Mesenteric fat pad (tissue), 1 donor: Measurements from ENCODE around the gene PEX26. TPM values are rescaled to one million over a fixed set of nuclear protein-coding genes. Genes with fewer than 3 reads are reported as not detected.
"Not testable (repeated sequence)": the region's sequence is repeated elsewhere in the genome, so short reads cannot be mapped to it uniquely, and the experiment has no call there.

Source experiments
- DNase-seq: peaks from one replicate; pipeline ENCODE4 v3.0.0-alpha.2; 2020; ENCODE audit warnings: low spot score
- long read RNA-seq: library from polyadenylated mRNA; unstranded; transcript quantifications from one replicate; pipeline ENCODE4 v2.0.0, GENCODE V29; 2020
- total RNA-seq: library from RNA; stranded (reverse); fragmentation: NEBNext Ultra II Directional; extraction: Animal tissue kit (Norgen Biotek cat#: 25700); gene quantifications from one replicate; pipeline ENCODE4 v1.2.1, GENCODE V29; 2021
- donor health status: DM: yes; HTN: yes; CAD: no.

Gene PEX26
- 35.9 TPM for total RNA-seq
- long read RNA-seq, full-length matches to known transcripts = 14 of 25 reads
- long read RNA-seq, partial matches to known transcripts = 2 of 25 reads
- long read RNA-seq, other reads (novel, unspliced or antisense) = 9 of 25 reads

DNA sequence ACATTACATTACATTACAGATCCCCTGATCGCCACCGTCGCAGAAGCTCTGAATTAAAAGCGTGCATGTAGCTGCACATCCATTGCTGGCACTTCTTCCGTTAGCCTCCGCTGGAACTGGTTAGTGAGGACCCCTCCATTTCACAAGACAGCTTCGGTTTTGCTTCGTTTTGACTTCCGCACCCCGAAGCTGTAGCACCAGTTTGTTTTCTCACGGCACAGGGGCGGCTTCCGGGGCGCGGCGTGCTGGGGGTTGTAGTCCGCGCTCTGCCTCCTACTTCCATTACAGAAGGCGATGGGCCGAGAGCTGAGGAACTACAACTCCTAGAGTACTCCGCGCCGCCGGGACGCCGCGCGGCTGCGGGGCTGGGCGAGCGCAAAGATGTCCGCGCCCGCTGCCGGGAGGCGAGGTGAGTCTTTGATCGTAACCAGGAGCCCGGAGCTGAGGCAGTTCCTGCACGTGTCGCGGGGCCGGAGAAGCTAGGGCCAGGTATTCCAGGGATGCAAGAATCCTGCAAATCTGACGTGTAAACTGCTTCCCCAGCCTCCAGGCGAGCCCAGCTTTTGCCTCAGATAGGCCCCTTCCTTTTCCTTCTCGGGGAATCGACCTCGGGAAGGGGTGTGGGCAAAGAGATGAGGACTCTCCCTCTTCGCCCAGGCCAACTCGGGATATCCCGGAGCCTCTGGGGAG, at the start of gene PEX26:
TSS of gene PEX26 (plus strand) at position 352 of the 690 bp plus-strand sequence. CDS start 387 bp downstream, outside the sequence.
- DNase-seq = peak; percentile 97

DNA sequence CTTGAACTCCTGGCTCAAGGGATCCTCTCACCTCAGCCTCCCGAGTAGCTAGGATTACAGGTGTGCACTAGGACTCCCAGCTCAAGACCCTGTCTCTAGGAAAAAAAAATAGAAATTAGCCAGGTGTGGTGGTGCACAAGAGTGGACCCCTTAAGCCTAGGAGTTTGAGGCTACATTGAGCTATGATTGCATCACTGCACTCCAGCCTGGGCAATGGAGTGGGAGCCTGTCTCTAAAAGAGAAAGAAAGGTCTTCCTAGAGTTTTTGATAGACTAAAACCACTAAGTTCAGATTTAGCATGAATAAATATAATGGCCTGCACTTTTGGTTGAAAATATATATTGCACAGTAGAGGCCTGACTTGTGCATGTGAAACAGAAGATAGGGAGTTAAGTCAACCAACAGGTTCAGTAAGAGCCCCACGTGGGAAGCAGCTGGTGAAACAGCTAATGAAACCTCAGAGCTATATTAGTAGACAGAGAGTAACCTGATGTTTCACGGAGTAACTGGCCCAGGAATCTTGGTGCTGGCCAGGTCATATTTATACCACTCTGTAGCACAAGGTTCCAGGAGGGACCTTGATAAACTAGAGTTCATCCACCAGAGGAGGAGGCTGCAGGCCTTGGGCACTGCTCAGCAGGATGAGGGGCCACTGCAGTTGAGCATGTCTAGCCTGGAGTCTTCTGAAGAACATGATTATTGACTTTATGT, 48.8 kb upstream of the PEX26 start:
- DNase-seq = no peak

DNA sequence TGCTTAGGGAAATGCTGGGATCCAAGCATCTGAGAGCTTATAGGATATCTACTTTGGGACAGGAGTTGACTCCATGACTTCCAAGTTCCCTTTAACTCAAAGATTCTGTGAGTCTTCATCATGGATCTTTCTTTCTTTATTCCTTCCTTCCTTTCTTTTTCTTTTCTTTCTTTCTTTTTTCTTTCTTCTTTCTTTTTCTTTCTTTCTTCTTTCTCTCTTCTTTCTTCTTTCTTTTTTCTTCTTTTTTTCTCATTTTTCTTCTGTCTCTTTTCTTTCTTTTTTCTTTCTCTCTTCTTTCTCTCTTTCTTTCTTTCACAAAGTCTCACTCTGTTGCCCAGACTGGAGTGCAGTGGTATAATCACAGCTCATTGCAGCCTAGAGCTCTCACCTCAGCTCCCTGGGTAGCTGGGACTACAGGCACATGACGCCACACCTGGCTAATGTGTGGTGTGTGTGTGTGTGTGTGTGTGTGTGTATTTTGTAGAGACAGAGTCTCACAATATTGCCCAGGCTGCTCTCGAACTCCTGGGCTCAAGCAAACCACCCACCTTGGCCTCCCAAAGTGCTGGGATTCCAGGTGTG, 48.0 kb upstream of the PEX26 start:
- DNase-seq = no peak

DNA sequence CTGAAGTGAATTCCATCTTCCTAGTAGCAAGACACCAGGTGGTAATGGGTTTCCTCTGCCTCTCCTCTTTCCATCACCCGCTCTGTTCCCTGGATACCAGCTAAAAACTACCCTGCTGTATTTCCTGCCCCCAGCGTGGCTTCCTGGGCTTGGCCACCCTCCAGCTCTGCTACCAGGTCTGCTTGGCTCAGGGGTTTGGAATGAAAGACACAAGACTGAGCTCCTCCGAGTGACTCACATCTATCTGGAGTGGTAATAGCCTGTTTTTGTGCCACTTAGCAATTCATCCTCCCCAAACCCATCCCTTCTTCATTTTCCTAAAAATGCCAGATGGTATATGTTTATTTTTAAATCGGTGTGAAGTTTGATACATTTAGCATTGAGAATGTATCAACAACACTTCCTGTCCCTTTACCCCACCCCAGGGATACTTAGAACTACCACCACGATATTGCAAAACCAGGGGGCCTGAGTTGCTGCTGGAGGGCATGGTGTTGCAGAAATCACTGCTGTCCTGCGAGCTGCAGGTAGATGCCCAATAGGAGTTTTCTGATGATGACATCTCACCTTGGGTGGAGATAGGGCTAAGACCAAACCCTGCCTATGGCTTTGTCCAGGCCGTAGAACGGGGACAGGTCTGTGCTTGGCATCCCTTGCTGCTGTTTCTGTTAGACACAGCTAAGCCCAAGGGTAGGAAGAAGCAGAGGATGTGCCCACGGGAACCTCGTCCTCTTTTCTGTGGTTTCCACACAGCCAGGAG, 45.9 kb upstream of the PEX26 start:
- no peak for DNase-seq

DNA sequence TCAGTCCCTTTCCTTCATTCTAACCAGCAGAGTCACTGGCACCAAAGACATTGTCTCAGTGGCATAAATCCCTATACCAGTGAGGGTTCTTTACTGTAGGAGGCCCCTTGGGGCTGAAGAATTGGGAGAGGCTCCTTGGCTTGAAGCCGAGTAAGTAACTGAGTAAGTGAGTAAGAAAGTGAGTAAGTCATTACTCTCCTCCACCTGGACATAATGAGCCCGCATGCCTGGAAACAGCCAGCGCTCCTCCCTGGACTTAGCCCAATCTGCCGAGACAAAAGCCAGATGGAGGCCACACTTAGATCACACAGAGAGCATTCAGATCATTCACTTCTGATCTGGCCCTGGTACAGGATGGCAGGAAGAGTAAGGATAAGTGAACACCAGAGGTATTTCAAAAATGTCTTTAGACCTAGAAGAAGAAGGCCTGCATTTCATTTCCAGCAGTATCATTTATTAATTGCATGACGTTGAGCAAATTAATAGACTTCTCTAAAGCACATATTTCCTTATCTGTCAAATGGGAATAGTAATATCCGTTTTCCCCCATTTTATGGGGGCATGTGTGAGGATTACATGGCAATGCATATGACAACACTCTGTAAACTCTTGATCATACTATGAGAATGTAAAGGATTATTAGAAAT, 45.2 kb upstream of the PEX26 start:
- no peak for DNase-seq

DNA sequence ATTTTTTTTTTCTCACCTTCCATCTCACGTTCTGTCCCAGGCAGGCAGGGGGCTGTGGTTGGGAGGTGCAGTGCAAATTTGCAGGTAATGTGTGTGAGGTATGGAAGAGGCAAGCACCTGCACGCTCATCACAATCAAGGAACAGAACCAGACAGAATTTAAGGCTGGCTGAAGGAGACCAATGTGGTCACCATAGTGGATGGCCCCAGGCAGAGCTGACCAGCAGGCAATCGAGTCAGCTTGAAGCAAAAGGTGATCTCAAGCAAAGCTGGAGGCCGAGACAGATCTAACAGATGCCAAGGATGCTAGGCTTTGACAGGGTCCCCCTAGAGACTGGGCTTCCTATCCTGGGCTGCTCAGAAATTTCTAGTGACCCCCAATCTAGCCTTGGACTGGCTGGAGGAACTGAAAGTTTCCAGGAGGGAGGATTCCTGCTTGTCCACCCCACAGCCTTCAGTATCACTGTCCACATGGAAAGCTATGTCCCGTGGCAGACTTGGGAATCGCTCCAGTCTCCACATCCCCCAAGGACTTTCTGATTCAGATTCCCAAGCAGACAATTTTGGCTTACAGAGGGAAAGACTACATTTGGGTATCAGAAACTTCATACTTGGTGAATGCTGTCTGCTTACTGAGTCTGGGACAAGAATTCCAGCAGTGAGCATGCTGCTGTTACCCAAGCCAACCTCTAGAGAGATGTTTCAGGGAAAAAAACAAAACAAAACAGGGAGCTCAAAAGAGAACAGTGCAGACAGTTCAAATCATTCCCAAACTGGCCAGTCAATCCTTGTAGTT, 44.4 kb upstream of the PEX26 start:
- no peak for DNase-seq

DNA sequence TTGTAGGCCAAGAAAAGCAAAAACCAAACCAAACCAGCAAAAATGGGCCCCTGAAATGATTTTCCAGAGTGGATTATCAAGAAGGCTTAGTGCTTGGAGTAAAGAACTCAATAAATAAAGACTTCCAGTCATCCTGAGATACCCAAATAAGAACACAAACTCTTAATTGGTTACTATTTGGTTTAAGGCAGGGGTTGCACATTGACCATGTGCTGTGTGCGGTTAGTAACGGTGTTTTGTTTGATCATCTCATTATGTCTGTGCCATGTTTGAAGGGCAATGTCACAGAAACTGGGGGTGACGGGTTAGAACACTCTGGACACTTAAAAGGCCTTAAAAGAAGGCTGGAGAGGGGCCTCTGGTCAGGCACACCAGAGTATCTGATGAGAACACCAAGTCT, 43.7 kb upstream of the PEX26 start:
- no peak for DNase-seq

DNA sequence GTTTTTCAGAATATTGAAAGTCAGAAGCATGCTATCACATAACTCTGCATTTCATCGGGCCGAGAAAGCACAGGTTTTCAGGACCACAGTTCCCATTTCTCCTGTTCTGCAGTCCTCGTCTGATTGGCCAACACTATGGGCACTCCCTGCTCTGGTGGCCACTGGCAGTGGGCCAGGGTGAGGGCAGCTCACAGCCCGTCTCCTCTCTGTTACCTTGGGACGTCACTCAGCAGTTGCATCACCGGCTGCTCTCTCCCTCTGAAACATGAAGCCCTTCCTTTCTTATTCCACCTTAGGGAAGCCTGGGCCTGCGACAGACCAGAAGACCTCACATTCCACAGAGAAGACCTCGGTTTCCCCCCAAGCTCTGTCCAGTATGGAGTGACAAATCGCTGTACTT, 42.0 kb upstream of the PEX26 start:
- DNase-seq = no peak

DNA sequence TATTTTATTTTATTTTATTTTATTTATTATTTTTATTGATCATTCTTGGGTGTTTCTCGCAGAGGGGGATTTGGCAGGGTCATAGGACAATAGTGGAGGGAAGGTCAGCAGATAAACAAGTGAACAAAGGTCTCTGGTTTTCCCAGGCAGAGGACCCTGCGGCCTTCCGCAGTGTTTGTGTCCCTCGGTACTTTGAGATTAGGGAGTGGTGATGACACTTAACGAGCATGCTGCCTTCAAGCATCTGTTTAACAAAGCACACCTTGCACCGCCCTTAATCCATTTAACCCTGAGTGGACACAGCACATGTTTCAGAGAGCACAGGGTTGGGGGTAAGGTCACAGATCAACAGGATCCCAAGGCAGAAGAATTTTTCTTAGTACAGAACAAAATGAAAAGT, 36.9 kb upstream of the PEX26 start:
- DNase-seq = not testable (repeated sequence)

DNA sequence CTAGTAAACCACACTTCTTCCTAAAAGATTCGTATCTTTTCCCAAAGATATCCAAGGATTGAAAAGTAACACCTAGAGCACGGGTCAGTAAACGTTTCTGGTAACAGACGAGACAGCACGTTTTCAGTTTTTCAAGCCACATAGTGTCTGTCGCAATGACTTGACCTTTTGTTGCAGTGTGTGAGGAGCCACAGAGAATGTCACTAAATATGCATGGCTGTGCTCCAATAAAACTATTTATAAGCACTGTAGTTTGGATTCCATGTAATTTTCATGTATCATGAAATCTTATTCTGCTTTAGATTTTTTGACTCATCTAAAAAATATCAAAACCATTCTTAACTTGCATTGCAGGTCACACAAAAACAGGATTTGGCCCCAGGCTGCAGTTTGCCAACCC, 35.1 kb upstream of the PEX26 start:
- no peak for DNase-seq

DNA sequence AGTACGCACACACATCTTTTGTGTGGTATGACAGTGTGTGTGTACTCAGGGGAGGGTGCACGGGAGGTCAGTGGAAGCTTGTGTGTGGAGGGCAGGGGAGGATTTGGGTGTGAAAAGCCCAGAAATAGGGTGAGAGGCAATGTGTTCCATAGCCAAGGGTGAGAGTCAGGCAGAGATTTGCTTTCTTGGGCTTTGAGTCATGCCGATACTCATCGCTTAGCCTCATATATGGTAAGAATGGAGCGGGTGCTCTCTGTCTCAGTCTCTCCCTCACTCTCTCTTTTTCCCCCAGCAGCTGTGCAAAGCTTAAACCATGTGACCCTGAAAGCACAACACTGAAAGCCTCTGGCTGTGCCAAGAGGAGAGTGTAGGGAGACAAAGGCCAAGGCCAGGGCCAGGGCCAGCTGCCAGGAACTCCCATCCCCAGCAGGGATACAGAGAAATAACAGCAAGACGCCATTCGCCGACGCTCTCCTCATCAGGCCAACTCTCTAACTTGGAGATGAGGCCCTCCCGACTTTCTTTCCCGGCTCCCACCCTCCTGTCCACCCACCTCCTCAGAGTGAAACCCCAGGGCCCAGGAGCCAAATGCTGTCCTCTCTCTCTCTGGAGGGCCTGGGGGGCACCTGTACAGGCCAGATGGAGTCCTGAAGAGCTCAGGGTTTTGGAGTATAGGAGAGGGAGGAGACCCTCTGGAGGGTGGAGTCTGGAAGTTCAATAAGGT, 33.1 kb upstream of the PEX26 start:
- DNase-seq = no peak

DNA sequence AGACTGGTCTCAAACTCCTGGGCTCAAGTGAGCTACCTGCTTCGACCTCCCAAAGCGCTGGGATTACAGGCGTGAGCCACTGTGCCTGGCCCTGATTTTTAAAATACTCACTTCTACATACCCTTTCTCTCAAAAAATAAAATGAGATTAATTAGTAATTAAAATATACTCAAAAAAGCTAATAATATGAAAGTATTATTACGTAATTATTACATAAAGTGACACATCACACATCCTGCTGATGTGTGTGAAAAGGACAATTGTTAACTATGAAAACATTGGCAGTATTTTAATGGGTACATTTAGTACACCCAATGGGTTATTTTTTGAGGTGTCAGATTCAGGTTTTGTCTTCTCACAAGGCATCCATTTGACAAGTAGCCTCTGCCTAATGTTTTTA, 32.0 kb upstream of the PEX26 start:
- DNase-seq = no peak

DNA sequence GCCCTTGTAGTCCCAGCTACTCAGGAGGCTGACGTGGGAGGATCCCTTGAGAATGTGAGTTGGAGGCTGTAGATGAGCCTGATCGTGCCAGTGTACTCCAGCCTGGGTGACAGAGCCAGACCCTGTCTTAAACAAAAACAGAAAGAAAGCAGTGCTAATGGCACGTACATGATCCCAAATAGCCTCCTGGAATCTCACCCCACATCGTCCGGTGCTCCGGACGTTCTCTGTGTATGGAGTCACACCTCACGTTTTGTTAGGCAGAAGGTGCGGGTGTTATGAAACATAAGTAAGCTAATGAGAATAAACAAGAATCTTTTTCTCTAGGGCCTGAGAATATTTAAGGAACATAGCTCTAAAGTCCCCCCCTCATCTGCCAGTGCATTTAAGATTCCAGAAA, 29.7 kb upstream of the PEX26 start:
- DNase-seq = no peak

DNA sequence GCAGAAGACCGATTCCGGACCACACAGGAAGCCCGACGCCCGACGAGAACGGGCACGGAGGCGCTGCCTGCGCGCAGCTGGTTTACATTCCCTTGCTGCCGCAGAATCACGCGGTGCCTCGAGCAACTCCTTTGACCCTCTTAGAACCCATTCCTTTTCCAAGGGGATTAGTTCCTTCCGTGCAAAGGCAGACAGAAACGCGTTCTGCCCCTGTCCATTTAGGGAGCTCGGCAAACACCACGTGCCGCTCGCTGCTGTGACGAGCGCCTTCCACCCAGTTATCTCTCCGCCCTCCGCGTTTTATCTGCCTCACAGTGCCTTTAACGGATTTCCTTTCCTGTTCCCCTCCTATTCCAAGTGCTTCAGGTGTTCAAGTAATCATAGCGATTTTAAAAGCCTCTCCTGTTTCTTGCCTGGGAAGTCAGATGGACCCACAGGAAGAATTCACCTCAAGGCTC, 29.3 kb upstream of the PEX26 start:
- no peak for DNase-seq

DNA sequence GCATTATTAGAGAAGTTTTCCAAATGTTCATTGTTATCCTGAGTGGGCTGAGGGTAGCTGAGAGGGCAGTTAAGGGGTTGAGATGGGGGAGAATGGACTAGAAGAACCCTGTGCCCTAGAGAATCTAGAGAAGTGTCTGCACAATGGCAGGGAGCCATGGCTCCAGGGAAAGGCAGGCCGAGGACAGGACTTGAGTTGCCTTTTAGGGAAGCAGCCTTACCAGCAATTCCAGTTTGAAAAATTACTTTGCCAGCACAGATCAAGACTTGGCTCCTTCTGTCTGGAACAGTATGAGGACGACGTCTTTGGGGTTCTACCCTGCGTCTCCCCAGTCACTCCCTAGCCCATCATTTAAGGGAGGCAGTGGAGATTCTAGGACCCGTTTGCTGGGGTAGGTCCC, 27.7 kb upstream of the PEX26 start:
- no peak for DNase-seq

DNA sequence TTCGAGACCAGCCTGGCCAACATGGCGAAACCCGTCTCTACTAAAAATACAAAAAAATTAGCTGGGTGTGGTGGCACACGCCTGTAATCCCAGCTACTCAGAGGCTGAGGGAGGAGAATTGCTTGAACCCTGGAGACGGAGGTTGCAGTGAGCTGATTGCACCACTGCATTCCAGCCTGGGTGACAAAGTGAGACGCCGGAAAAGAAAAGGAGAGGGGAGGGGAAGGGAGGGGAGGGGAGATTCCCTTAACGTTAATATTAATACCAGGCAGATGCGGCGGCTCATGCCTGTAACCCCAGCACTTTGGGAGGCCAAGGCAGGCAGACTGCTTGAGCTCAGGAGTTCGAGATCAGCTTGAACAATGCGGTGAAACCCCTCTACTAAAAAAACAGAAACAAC, 26.7 kb upstream of the PEX26 start:
- not testable (repeated sequence) for DNase-seq

DNA sequence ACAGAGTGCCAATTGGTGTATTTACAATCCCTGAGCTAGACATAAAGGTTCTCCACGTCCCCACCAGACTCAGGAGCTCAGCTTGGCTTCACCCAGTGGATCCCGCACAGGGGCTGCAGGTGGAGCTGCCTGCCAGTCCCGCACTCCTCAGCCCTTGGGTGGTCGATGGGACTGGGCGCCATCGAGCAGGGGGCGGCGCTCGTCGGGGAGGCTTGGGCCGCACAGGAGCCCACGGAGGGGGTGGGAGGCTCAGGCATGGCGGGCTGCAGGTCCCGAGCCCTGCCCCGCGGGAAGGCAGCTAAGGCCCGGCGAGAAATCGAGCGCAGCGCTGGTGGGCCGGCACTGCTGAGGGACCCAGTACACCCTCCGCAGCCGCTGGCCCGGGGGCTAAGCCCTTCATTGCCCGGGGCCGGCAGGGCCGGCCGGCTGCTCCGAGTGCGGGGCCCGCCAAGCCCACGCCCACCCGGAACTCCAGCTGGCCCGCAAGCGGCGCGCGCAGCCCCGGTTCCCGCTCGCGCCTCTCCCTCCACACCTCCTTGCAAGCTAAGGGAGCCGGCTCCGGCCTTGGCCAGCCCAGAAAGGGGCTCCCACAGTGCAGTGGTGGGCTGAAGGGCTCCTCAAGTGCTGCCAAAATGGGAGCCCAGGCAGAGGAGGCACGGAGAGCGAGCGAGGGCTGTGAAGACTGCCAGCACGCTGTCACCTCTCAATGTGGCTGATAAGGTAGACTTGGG, 24.4 kb upstream of the PEX26 start:
- not testable (repeated sequence) for DNase-seq

DNA sequence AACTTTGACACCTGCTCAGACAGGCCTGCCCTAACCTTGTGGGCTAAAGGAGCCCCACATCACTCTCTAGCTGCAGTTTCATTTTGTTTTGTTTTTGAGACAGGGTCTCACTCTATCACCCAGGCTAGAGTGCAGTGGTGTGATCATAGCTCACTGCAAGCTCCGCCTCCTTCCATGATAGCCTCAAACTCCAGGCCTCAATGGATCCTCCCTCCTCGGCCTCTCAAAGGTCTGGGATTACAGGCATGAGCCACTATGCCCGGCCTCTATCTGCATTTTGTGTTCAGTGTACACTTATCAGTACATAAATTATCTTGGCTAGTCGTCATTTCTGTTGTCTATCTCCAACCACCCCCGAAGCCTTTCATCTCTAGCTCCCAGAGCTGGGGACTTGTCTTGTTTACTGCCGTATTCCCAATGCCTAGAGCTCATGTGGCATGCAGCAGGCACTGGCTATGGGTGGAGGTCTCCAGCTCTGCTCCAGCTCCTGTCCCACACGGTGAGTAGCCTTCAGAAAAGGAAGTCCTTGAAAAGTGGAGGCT, 22.1 kb upstream of the PEX26 start:
- DNase-seq = no peak
